Measurements from ENCODE around the gene PIM1. TPM values are rescaled to one million over a fixed set of nuclear protein-coding genes. Genes with fewer than 3 reads are reported as not detected.

The PIM1 gene
- total RNA-seq, 4 donors from 2014 or later: 37.5 to 291 (median 130) TPM

DNA sequence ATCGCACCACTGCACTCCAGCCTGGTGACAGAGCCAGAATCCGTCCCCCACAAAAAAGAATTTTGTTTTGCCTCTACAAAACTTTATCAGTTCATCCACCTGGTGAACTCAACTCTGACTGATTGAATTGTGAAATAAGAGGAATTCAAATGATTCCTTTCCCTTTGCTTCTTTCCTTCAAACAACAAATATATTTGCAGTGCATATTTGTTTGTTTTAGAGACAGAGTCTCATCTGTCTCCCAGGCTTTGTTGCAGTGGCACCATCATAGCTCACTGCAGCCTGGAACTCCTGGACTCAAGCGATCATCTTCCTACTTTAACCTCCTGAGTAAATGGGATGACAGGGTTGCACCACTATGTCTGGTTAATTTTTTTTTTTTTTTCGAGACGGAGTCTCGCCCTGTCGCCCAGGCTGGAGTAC, 23.2 kb upstream of the PIM1 start:
- DNase-seq (ENCODE audit: low spot score): no peak
- no peak for ATAC-seq (ENCODE audit: low FRiP score)
- TF ChIP-seq, protein P1, sequence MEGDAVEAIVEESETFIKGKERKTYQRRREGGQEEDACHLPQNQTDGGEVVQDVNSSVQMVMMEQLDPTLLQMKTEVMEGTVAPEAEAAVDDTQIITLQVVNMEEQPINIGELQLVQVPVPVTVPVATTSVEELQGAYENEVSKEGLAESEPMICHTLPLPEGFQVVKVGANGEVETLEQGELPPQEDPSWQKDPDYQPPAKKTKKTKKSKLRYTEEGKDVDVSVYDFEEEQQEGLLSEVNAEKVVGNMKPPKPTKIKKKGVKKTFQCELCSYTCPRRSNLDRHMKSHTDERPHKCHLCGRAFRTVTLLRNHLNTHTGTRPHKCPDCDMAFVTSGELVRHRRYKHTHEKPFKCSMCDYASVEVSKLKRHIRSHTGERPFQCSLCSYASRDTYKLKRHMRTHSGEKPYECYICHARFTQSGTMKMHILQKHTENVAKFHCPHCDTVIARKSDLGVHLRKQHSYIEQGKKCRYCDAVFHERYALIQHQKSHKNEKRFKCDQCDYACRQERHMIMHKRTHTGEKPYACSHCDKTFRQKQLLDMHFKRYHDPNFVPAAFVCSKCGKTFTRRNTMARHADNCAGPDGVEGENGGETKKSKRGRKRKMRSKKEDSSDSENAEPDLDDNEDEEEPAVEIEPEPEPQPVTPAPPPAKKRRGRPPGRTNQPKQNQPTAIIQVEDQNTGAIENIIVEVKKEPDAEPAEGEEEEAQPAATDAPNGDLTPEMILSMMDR (IDR thresholded peaks at IDR 0.05): no peak

GRCh38 chr6:37149745-37150144, 20.2 kb upstream of the PIM1 start:
- TF ChIP-seq, protein P1 (IDR thresholded peaks at IDR 0.05): no peak
- no peak for DNase-seq (ENCODE audit: low spot score)
- ATAC-seq (ENCODE audit: low FRiP score): no peak

DNA sequence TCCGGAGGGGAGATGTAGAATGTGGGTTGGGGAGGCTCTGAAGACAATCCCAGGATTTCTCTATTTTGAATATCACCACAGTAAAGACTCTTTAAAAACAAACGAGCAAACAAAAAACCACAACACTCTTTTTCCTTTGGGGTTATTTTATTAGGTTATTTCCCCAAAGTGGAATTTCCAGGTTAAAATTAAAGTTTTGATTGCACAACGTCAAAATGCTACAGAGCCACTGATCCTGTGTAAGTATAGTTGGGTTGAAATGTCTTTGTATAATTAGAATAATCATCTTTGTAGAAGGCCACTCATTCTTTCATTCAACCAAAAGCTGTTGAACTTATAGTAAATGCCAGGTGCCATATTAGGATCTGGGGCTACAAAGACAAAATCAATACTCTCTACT, 19.6 kb upstream of the PIM1 start:
- no peak for DNase-seq (ENCODE audit: low spot score)
- TF ChIP-seq, protein P1 (IDR thresholded peaks at IDR 0.05): no peak
- ATAC-seq (ENCODE audit: low FRiP score): no peak

- ATAC-seq (ENCODE audit: low FRiP score) (no peak), DNase-seq (ENCODE audit: low spot score) (no peak)
- TF ChIP-seq, protein P1 (IDR thresholded peaks at IDR 0.05): no peak
These were observed 14.3 kb upstream of the PIM1 start for GRCh38 chr6:37155394-37156312.

- TF ChIP-seq, protein P1 (IDR thresholded peaks at IDR 0.05): no peak
- DNase-seq (ENCODE audit: low spot score): no peak
- no peak for ATAC-seq (ENCODE audit: low FRiP score)
These were observed 11.4 kb upstream of the PIM1 start for GRCh38 chr6:37158508-37158907.

GRCh38 chr6:37160922-37161778, 8.8 kb upstream of the PIM1 start:
- no peak for DNase-seq (ENCODE audit: low spot score)
- TF ChIP-seq, protein P1 (IDR thresholded peaks at IDR 0.05): no peak
- peak; percentile 67 for ATAC-seq (ENCODE audit: low FRiP score)
